ENCODE data around the gene AMZ1.

DNA sequence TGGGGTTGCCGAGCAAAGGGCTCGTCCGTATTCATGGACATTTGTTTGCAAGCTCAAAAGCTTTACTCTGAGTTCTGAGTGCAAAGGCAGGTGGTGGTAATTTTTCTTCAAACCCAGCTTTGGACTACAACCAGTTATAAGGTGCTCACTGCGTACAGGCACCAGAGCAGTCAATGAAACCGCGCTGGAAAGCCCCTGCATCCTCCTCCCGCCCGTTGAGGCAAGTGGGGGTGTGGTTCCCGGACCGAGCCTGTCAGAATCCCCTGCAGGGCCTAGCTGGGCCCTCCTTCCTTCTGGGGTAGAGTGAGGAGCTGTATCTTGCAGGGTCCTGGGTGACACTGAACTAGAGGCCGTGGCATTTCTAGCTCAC is 22.3 kb downstream of the AMZ1 start:
- no peak for TF ChIP-seq POLR2A (IDR thresholded peaks at IDR 0.05)
- TF ChIP-seq, protein P1, sequence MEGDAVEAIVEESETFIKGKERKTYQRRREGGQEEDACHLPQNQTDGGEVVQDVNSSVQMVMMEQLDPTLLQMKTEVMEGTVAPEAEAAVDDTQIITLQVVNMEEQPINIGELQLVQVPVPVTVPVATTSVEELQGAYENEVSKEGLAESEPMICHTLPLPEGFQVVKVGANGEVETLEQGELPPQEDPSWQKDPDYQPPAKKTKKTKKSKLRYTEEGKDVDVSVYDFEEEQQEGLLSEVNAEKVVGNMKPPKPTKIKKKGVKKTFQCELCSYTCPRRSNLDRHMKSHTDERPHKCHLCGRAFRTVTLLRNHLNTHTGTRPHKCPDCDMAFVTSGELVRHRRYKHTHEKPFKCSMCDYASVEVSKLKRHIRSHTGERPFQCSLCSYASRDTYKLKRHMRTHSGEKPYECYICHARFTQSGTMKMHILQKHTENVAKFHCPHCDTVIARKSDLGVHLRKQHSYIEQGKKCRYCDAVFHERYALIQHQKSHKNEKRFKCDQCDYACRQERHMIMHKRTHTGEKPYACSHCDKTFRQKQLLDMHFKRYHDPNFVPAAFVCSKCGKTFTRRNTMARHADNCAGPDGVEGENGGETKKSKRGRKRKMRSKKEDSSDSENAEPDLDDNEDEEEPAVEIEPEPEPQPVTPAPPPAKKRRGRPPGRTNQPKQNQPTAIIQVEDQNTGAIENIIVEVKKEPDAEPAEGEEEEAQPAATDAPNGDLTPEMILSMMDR (IDR thresholded peaks at IDR 0.05 in 8 of 11, conservative IDR thresholded peaks at IDR 0.05 in 3 of 11) = no peak

Data from spleen (tissue), 7 donors.